Effector memory CD4-positive, alpha-beta T cell (primary cell): ENCODE results near the gene MYLIP.

Experiments
- DNase-seq, 3 donors: peaks; one replicate each; pipeline ENCODE4 v3.0.0-alpha.2; 2020
- H3K27ac ChIP-seq: 2 replicates; pipeline ENCODE4 v1.7.0; 2013; ENCODE audit warnings: mild to moderate bottlenecking, low read length, moderate library complexity; ENCODE audit not compliant: insufficient read depth, poor library complexity, severe bottlenecking
- H3K27me3 ChIP-seq: replicated peaks from 2 replicates; pipeline ENCODE4 v1.7.0; 2013; ENCODE audit warnings: mild to moderate bottlenecking, low read length; ENCODE audit not compliant: insufficient read depth, control insufficient read depth, poor library complexity, severe bottlenecking
- H3K36me3 ChIP-seq: 2 replicates; pipeline ENCODE4 v1.7.0; 2013; ENCODE audit warnings: mild to moderate bottlenecking, low read length, moderate library complexity; ENCODE audit not compliant: control insufficient read depth, insufficient read depth
- H3K4me1 ChIP-seq: 2 replicates; pipeline ENCODE4 v1.7.0; 2013; ENCODE audit warnings: low read length, mild to moderate bottlenecking; ENCODE audit not compliant: control insufficient read depth, insufficient read depth, poor library complexity, severe bottlenecking
- H3K4me3 ChIP-seq: 2 replicates; pipeline ENCODE4 v1.7.0; 2013; ENCODE audit warnings: low read length, low read depth, mild to moderate bottlenecking; ENCODE audit not compliant: insufficient read depth, poor library complexity, severe bottlenecking
- H3K9me3 ChIP-seq: 2 replicates; pipeline ENCODE4 v1.7.0; 2013; ENCODE audit warnings: mild to moderate bottlenecking, low read length, moderate library complexity; ENCODE audit not compliant: control insufficient read depth

MYLIP gene

DNA sequence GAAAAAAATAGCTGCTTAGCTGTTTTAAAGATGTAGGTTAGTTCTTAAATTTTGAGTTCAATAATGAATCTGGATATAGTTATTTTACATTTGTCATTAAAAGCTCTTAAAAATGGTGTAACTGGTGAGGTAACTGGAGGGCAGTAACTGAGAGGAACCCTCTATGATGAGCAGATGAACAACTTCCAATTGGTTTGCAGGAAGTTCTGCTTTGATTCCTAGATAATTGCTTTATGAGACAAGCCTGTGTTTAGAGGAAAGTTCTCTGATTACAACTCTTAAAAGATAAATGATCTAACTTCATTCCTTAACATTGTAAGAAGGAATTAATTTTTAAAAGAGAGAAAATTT, 8.5 kb downstream of the MYLIP start:
- Histone ChIP-seq H3K27ac (peak overlapping the region; percentile 64), H3K4me3 (no peak overlapping the region), H3K36me3 (peaks cover 18% of the 10 kb centered on the region), H3K9me3 (no peaks in the 10 kb centered on the region), H3K4me1 (peaks cover 57% of the 10 kb centered on the region), H3K27me3 (no peaks in the 10 kb centered on the region)
- DNase-seq, result no peak

DNA sequence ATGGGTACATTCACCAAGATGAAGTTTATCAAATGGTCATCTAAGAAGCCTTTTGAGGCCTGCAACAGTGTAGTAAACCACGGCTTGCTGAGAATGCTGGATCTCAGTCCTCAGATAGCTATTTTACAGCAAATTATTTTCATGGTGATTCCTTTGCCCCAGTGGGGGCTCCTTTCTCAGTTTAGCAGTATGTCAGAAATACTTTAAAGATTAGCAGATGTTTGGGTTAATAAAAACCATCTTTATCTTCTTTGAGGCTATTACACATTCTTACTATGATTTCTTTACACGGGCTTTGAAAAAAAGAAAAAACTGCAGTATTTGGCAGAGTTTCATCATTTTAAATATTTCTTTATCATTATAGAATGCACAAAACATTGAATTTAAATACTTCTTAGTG, 10.7 kb downstream of the MYLIP start:
- Histone ChIP-seq H3K36me3 (peaks cover 39% of the 10 kb centered on the region), H3K4me3 (no peak overlapping the region), H3K4me1 (peaks cover 41% of the 10 kb centered on the region), H3K27ac (no peak overlapping the region), H3K9me3 (no peaks in the 10 kb centered on the region), H3K27me3 (no peaks in the 10 kb centered on the region)
- no peak for DNase-seq

DNA sequence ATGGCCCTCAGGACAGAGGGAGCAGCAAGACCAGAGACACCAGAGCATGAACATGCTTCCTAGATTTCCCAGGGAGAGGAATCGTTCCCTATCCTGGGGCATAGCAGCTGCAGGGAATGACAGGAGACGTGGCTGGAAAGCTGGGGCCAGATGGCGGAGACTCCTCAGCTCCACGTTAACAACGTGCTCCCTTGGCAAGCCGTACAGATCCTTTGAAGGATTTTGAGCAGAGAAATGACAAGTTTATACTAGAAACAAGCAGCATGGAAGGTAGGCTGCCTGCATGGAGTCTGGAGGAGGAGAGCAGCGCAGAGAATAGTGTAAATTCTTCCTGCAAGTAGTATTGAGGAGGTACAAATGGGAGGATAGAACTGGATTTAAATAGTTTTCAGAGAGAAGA, 11.7 kb downstream of the MYLIP start:
- no peak overlapping the region for H3K4me3 ChIP-seq
- peaks cover 32% of the 10 kb centered on the region for H3K4me1 ChIP-seq
- no peaks in the 10 kb centered on the region for H3K9me3 ChIP-seq
- no peak overlapping the region for H3K27ac ChIP-seq
- H3K27me3 ChIP-seq, result no peaks in the 10 kb centered on the region
- peaks cover 50% of the 10 kb centered on the region for H3K36me3 ChIP-seq
- no peak for DNase-seq

DNA sequence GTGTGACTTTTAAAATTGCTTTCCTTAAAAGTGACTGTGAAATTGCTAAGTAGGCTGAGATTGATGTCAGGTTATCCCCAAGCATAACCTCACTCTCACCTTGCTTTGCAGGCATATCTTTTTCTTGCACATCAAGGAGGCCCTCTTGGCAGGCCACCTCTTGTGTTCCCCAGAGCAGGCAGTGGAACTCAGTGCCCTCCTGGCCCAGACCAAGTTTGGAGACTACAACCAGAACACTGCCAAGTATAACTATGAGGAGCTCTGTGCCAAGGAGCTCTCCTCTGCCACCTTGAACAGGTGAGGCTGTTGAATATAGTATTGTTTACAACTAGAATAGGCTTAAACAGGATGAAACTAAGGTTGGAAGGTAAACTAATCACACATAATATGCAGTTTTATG, 12.6 kb downstream of the MYLIP start:
- no peak for DNase-seq
- Histone ChIP-seq H3K27ac (no peak overlapping the region), H3K9me3 (no peaks in the 10 kb centered on the region), H3K36me3 (peaks cover 59% of the 10 kb centered on the region), H3K27me3 (no peaks in the 10 kb centered on the region), H3K4me3 (no peak overlapping the region), H3K4me1 (peaks cover 28% of the 10 kb centered on the region)

DNA sequence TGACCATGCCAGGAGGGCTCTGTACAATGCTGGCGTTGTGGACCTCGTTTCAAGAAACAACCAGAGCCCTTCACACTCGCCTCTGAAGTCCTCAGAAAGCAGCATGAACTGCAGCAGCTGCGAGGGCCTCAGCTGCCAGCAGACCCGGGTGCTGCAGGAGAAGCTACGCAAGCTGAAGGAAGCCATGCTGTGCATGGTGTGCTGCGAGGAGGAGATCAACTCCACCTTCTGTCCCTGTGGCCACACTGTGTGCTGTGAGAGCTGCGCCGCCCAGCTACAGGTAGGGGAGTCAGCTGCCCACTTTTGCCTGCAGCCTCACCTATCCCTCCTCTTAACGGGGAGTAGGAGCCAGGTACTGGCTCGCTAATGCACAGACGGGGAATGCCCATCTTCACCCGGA, 16.2 kb downstream of the MYLIP start:
- Histone ChIP-seq H3K4me1 (peaks cover 3% of the 10 kb centered on the region), H3K27ac (no peak overlapping the region), H3K9me3 (no peaks in the 10 kb centered on the region), H3K27me3 (no peaks in the 10 kb centered on the region), H3K36me3 (peaks cover 89% of the 10 kb centered on the region), H3K4me3 (no peak overlapping the region)
- DNase-seq, result no peak

DNA sequence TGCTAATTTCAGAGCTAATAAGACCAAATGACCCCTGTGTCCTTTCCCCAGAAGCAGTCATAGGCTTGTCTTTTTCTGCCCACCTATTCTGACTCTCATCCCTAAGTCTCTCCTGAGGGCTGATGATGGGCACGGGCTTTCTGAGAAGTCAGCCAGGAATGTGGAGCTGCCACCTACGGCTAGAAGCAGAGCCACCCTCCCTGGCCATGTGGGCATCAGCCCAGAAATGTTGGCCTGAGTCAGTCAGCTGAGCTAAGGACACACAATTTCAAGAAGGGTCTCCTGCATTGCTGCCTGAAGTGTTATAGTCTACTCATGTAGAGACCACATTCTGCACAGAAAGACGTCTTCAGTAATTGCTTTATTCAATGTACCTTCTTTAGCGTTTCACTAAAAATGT, 17.1 kb downstream of the MYLIP start:
- Histone ChIP-seq H3K4me1 (no peaks in the 10 kb centered on the region), H3K27ac (no peak overlapping the region), H3K4me3 (no peak overlapping the region), H3K36me3 (peaks cover 93% of the 10 kb centered on the region), H3K27me3 (no peaks in the 10 kb centered on the region), H3K9me3 (no peaks in the 10 kb centered on the region)
- DNase-seq, result no peak

DNA sequence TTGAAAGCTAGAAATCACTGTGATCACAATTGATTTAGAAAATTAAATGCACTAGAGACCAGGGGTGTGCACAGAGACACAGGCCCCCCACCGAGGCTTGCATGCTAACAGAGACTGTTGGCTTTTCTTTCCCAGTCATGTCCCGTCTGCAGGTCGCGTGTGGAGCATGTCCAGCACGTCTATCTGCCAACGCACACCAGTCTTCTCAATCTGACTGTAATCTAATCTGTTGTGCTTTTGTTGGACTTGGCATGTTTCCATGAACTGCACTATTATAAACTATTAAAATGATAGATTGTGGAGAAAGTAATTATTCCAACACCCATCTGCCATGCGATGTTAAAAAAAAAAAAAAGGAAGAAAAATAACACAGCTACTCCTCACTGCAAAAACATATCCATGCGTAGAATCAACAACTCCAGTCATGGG, 17.7 kb downstream of the MYLIP start:
- Histone ChIP-seq H3K4me1 (no peaks in the 10 kb centered on the region), H3K27ac (no peak overlapping the region), H3K9me3 (no peaks in the 10 kb centered on the region), H3K4me3 (no peak overlapping the region), H3K27me3 (no peaks in the 10 kb centered on the region), H3K36me3 (peaks cover 90% of the 10 kb centered on the region)
- DNase-seq, result no peak

DNA sequence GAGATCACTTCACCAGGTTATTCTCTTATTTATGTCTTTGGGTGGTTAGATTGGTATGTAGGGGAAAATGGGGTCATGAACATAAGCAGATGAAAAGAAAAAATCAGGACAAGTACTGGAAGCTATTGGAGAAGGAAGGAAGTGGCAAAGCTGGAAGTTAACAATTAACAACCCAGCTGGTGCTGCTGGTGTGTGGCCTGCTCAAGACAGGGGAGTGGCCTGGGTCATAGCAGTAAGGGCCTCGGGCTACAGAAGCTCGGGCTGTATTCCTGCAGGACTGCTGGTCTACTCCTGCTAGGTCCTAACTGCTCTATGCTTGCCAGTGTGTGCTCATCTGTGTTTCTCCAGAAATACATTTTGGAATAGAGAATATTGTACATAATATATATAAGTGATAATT, 19.6 kb downstream of the MYLIP start:
- no peaks in the 10 kb centered on the region for H3K4me1 ChIP-seq
- H3K27ac ChIP-seq, result no peak overlapping the region
- H3K36me3 ChIP-seq, result peaks cover 80% of the 10 kb centered on the region
- no peak overlapping the region for H3K4me3 ChIP-seq
- no peaks in the 10 kb centered on the region for H3K9me3 ChIP-seq
- DNase-seq, result no peak
- H3K27me3 ChIP-seq, result no peaks in the 10 kb centered on the region

DNA sequence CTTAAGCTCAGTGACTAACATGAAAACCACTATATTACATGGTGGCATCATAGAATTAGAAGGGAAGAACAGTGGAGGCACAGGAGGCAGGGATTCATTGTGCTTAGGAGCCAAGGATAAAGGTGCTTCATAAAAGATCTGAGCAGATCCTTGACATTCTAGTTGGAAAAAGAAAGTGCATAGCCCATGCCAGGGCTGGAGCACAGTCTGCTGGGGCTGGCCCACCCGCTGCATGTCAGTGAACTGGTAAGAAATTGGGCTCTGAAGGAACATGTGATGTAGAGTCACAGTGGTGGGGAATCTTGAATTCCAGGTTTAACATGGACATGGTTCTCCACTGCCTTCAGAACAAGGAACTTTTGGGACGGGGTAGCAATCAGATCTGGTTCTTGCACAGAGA, 20.4 kb downstream of the MYLIP start:
- Histone ChIP-seq H3K36me3 (peaks cover 80% of the 10 kb centered on the region), H3K9me3 (no peaks in the 10 kb centered on the region), H3K27ac (no peak overlapping the region), H3K4me3 (no peak overlapping the region), H3K4me1 (no peaks in the 10 kb centered on the region), H3K27me3 (no peaks in the 10 kb centered on the region)
- DNase-seq, result no peak

DNA sequence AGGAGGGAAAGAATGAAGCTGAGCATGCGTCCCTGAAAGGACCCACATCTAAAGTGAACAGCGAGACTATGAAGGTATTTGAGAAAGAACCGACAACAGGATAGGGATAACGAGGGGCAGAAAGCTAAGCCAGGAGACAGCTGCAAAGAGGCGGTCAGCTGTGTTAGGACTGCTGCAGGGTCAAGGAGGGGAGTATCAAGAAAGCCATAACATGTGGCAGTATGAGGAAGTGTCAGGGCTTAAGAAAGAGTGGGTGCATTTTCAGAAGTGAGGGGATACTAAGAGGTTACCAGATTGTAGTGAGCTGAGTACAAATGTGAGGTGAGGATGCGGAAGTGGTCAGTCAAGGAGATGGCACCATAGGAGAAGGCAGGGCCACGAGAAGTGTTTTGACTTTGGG, 21.2 kb downstream of the MYLIP start:
- H3K4me3 ChIP-seq, result no peak overlapping the region

More for the DNA sequence above, 21.2 kb downstream of the MYLIP start:
- H3K27ac ChIP-seq, result no peak overlapping the region
- no peaks in the 10 kb centered on the region for H3K27me3 ChIP-seq
- no peaks in the 10 kb centered on the region for H3K4me1 ChIP-seq
- no peaks in the 10 kb centered on the region for H3K9me3 ChIP-seq
- DNase-seq, result no peak
- H3K36me3 ChIP-seq, result peaks cover 76% of the 10 kb centered on the region
